HL-60 (cell line): ENCODE measurements around the gene ZNF865.

ENCODE experiments used
- GABPA ChIP-seq: IDR thresholded peaks from 2 replicates; pipeline ENCODE4 v1.6.1; 2012; ENCODE audit warnings: low read depth
- POLR2AphosphoS5 ChIP-seq: IDR thresholded peaks from 2 replicates; pipeline ENCODE4 v1.6.1; 2012; ENCODE audit warnings: low read depth
- SPI1 ChIP-seq: IDR thresholded peaks from 2 replicates; pipeline ENCODE4 v1.6.1; 2012; ENCODE audit warnings: low read depth, mild to moderate bottlenecking, borderline replicate concordance
- TF ChIP-seq, protein P1 (sequence below): IDR thresholded peaks from one replicate; pipeline ENCODE4 v1.5.1; 2011; ENCODE audit warnings: low read length, control low read depth, inconsistent platforms; ENCODE audit not compliant: insufficient read depth

DNA sequence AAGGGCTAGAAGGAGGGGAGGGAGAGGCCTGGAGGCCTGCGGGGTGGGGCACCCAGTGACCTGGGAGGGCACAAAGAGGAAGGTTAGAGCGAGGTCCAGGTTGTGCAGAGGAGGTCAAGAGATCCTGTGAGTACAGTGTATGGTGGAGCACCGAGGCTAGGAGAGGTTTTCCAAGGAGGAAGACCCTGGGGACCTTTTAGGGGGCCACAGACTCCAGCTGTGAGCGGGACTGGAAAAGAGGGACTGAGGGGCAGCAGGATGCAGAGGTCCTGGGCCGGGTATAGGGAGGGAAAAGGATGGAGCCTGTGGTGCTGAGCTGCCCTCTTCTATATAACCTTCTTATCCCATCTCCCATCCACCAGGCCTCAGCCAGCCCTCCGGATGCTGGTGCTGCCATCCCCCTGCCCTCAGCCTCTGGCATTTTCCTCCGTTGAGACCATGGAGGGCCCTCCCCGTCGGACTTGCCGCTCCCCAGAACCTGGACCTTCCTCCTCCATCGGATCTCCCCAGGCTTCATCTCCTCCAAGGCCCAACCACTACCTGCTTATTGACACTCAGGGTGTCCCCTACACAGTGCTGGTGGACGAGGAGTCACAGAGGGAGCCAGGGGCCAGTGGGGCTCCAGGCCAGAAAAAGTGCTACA lies 38.9 kb downstream of the ZNF865 start:
- TF ChIP-seq, protein P1, sequence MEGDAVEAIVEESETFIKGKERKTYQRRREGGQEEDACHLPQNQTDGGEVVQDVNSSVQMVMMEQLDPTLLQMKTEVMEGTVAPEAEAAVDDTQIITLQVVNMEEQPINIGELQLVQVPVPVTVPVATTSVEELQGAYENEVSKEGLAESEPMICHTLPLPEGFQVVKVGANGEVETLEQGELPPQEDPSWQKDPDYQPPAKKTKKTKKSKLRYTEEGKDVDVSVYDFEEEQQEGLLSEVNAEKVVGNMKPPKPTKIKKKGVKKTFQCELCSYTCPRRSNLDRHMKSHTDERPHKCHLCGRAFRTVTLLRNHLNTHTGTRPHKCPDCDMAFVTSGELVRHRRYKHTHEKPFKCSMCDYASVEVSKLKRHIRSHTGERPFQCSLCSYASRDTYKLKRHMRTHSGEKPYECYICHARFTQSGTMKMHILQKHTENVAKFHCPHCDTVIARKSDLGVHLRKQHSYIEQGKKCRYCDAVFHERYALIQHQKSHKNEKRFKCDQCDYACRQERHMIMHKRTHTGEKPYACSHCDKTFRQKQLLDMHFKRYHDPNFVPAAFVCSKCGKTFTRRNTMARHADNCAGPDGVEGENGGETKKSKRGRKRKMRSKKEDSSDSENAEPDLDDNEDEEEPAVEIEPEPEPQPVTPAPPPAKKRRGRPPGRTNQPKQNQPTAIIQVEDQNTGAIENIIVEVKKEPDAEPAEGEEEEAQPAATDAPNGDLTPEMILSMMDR = no peak
- TF ChIP-seq SPI1 (no peak), GABPA (no peak), POLR2AphosphoS5 (no peak)
